NK-92 (cell line): Measurements from ENCODE around the gene GALK1.
"Not testable (repeated sequence)": the region's sequence is repeated elsewhere in the genome, so short reads cannot be mapped to it uniquely, and the experiment has no call there.

Experiments used
- DNase-seq: peaks from one replicate; lab custom pipeline; 2025; ENCODE audit not compliant: unreplicated experiment; lab: John Stamatoyannopoulos, UW

Gene GALK1

GRCh38 chr17:75784473-75785015 lies 19.6 kb upstream of the GALK1 start, which contains the start of gene UNK:
Gene UNK (plus strand): TSS chr17:75784806. CDS start chr17:75784881, 75 bp downstream.
- DNase-seq: peak; percentile 89

- DNase-seq: no peak
Measured at GRCh38 chr17:75783803-75784472, 18.9 kb upstream of the GALK1 start.

GRCh38 chr17:75783069-75783783 lies 18.2 kb upstream of the GALK1 start:
- no peak for DNase-seq

- DNase-seq: no peak
Measured at GRCh38 chr17:75779987-75780889, 15.2 kb upstream of the GALK1 start.

- peak; percentile 73 for DNase-seq
Measured at GRCh38 chr17:75779250-75779986, 14.4 kb upstream of the GALK1 start.

- DNase-seq: no peak
Measured at GRCh38 chr17:75778861-75779249, 13.9 kb upstream of the GALK1 start.

- DNase-seq: not testable (repeated sequence)
Measured at GRCh38 chr17:75778066-75778860, 13.3 kb upstream of the GALK1 start.

- no peak for DNase-seq
Measured at GRCh38 chr17:75777296-75777922, 12.4 kb upstream of the GALK1 start.

GRCh38 chr17:75776386-75777295 lies 11.6 kb upstream of the GALK1 start:
- no peak for DNase-seq

- DNase-seq: no peak
Measured at GRCh38 chr17:75774991-75775668, 10.1 kb upstream of the GALK1 start.

GRCh38 chr17:75774471-75774990 lies 9.5 kb upstream of the GALK1 start:
- DNase-seq: no peak

- DNase-seq: no peak
Measured at GRCh38 chr17:75773808-75774470, 8.9 kb upstream of the GALK1 start.

- no peak for DNase-seq
Measured at GRCh38 chr17:75773121-75773807, 8.3 kb upstream of the GALK1 start.

GRCh38 chr17:75771334-75772281 lies 6.6 kb upstream of the GALK1 start:
- no peak for DNase-seq

GRCh38 chr17:75769536-75769935 lies 4.5 kb upstream of the GALK1 start:
- DNase-seq: no peak
